ENCODE measurements around the gene B4GAT1.
A peak's percentile ranks its signal among the peaks of the same experiment; 100 is the strongest.

The B4GAT1 gene

DNA sequence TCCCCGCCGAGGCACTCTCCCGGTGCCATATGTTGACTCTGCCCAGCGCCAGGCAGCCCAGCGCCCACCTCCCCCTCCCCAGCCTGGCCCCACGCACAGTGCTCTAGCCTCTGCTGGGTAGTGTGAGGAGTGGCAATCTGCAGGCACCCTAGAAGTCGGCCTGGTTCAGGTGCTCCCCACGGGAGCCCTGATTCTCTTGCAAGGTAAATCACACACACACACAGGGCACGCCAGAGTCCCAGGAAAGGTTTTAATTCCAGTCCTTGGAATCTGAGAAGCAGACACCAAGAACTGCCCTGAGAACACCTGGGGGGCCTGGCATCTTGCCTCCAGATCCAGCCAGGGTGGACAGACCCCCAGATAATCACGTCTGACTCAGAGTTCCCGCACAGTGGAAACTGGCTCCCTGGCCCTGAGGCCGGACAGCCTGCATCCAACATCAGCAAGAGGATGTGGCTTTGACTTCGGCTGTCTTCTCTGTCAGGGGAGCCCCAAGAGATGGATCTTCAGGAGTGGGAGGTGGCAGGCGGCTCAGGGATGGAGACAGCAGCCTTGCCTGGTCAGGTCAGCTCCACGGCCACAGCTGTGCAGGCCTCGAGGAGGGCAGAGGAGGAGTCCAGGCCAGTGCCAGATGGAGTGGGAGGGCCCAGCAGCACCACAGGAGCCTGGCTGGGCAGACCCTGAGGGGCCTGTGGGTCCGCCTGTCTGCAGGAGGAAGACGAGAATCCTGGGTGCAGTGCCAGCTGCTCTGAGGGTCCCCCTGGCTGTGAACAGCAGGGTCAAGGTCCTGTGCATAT lies 10.1 kb downstream of the B4GAT1 start:
- FAIRE-seq (no peak), DNase-seq (ENCODE audit: insufficient read length, low spot score) (no peak)
- TF ChIP-seq, protein P1, sequence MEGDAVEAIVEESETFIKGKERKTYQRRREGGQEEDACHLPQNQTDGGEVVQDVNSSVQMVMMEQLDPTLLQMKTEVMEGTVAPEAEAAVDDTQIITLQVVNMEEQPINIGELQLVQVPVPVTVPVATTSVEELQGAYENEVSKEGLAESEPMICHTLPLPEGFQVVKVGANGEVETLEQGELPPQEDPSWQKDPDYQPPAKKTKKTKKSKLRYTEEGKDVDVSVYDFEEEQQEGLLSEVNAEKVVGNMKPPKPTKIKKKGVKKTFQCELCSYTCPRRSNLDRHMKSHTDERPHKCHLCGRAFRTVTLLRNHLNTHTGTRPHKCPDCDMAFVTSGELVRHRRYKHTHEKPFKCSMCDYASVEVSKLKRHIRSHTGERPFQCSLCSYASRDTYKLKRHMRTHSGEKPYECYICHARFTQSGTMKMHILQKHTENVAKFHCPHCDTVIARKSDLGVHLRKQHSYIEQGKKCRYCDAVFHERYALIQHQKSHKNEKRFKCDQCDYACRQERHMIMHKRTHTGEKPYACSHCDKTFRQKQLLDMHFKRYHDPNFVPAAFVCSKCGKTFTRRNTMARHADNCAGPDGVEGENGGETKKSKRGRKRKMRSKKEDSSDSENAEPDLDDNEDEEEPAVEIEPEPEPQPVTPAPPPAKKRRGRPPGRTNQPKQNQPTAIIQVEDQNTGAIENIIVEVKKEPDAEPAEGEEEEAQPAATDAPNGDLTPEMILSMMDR (IDR thresholded peaks at IDR 0.05; ENCODE audit: insufficient read depth, missing control alignments) = no peak

DNA sequence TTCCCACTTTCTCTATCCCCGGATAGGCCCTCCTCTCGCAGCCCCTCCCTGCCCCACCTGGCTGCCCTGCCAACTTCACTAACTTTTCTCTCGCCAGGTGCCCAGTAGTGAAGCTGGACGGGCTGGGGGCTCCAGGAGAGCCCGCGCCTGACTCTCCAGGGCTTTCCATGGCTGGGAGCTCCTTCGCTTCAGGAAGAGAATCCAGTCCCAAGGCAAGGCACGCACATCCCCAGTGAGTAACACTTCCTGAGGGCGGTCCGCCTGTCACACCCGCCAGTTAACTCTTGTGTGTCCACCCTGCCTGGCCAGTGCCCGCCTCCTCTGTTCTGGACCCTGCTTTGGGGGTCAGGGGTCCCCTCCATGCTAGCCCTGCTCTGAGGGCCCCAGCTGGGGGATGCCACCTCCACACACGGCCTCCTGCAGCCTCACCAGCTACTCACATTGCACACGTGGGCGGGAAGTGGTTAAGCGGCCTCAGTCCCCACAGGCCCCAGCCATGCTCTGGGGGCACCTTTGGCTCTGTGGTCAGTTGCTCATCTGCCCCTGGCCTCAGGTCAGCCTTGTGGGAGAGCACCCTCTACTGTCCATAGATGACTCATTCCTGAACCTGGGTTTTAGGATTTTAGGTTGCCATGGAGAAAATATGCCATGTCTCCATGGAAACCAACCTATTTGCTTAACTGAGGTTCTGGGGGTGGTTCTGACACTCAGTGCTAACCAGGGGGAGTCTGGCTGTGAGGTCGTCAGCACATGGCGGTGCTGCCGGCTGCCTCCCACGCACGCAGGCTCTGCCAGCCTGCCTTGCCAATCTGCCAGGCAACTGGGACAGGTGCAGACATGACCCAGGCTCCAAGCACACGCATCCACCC lies 11.0 kb downstream of the B4GAT1 start, which contains the start of gene RIN1:
Gene RIN1 (minus strand): TSS at position 201 of the 869 bp plus-strand sequence. CDS start 32 bp downstream, at position 169.
- TF ChIP-seq, protein P1 (IDR thresholded peaks at IDR 0.05; ENCODE audit: insufficient read depth, missing control alignments) = peak; percentile 17
- FAIRE-seq (no peak), DNase-seq (ENCODE audit: insufficient read length, low spot score) (no peak)

DNA sequence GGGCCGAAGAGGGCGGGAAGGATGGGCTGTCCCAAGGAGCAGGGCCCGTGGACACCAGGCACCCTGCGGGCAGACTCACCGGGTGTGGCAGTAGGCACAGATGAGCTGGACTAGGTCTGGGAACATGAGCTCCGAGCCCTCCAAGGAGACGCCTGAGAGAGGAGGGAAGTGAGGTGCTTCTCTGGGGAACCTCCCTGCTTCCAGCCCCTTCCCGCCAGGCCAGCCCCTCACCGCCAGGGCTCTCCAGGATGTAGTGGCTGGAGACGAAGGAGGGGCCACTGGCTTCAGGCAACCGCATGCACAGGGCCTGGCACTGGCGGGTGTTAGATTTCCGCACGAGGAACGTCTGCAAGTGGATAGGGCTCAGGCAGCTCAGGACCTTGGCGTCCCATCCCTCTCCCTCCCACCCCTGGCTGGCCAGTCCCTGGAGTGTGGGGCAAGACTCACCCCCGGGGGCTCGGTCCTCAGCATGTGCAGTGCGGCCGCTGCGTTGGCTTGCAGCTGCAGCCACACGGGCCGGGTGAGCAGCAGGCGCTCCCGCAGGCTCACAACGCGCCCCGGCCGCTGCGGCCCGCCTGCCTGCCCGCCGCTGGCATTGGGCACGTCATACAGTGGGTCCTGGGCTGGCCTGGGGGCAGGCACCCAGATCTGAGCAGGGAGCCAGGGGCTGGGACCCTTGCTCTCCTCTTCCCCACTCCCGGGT lies 11.7 kb downstream of the B4GAT1 start:
- DNase-seq (ENCODE audit: insufficient read length, low spot score) = no peak
- no peak for FAIRE-seq
- TF ChIP-seq, protein P1 (IDR thresholded peaks at IDR 0.05; ENCODE audit: insufficient read depth, missing control alignments) = no peak

DNA sequence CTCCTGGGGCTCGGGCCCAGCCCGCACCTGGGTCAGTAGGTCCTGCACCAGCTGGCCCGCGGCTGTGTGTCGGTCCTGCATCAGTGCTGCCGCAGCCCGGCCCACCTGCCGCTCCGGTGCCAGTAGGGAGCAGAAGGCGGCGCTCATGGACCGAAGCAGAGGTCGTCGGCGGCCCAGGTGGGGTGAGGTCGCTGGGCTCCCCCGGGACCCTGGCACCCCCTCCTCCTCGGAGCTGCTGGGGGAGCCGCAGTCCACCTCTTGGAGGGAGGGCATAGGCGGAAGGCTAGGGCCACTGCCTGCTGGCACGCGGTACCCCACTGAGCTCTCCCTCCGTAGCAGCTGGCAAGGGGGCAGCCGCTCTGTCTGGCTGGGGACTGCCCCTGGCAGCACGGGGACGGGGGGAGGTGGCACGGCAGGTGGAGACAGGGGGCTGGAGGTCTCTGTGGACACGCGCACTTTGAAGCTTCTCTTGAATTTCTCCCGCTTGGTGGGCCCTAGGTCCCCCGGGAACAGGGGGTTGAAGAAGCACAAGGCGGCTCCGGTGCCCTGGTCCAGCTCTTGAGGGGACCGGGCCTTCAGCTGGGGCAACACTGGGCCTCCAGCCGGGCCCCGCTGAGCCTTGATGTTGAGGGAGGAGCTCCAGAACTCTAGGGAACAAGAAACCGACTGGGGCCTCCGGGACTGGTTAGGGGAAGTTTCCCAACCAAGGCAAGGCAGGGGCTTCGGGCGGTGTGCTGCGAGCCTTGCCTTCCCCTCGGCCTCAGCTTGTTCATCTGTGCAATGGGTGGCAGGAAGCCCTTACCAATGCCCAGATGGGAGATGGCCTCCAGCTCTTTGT lies 12.6 kb downstream of the B4GAT1 start:
- DNase-seq (ENCODE audit: insufficient read length, low spot score) (no peak), FAIRE-seq (no peak)
- TF ChIP-seq, protein P1 (IDR thresholded peaks at IDR 0.05; ENCODE audit: insufficient read depth, missing control alignments) = no peak

DNA sequence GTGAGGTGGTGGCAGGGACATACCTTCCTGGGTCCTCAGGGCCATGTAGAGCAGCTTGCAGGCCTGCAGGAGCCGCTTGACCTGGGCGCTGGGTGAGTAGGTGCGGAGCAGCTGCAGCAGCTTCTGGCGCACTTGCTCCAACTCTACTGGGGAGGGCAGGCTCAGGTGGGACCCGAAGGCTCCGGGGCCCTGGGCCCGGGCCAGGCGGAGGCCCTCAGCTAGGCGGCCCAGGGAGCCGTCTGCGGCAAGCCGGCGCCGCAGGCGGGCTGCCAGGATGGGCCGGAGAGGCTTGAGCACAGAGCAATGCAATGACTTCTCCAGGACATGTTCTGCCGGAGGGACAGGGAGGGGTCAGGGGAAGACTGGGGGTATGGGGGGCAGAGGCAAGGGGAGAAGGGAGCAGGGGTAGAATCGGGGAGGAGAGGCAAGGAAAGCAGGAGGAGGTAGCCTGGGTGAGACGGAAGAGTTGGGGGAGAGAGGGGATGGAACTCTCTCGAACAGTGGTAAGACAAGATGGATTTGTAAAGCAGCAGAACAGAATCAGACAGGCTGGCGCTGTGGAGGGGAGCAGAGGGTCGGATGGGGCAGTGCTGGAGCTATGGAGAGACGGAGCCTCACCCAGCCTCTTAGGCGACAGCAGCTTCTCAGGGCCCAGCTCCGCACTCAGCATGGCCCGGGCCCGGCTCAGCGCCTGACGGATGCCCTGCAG lies 13.4 kb downstream of the B4GAT1 start:
- no peak for FAIRE-seq
- TF ChIP-seq, protein P1 (IDR thresholded peaks at IDR 0.05; ENCODE audit: insufficient read depth, missing control alignments) = no peak
- no peak for DNase-seq (ENCODE audit: insufficient read length, low spot score)
